ENCODE results near the gene MEIS2.
"Not testable (repeated sequence)": the region's sequence is repeated elsewhere in the genome, so short reads cannot be mapped to it uniquely, and the experiment has no call there.

The MEIS2 gene

DNA sequence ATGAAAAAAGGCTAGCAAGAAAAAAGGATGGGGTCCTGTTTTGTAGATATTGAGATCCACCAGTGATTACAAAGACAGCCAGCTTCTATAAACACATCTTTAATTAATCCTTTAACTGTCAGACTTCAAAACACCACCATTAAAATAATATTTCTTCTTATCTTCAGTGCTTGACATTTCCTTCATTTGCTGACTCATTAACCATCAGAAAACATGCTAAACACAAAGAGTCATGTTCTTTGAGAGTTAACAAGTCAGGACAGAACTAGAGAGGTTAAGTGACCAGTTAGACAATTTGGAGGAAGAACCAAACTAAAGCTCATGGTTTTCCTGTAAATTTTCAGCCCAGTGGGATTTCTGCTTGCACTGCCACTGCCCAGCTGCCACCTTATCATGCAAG lies 111.4 kb downstream of the MEIS2 start:
- Histone ChIP-seq H3K4me1 (ENCODE audit: low read depth, poor library complexity, severe bottlenecking) (no peaks in the 10 kb centered on the region), H4K20me1 (ENCODE audit: insufficient read depth) (no peaks in the 10 kb centered on the region), H3K9ac (no peak overlapping the region), H2AFZ (ENCODE audit: low read depth) (no peak overlapping the region), H3K4me3 (IDR thresholded peaks at IDR 0.05; ENCODE audit: insufficient read depth, low read depth, low read length) (no peak overlapping the region), H3K4me2 (no peak overlapping the region), H3K27ac (no peak overlapping the region), H3K27me3 (ENCODE audit: insufficient read depth, low read depth) (no peaks in the 10 kb centered on the region), H3K36me3 (ENCODE audit: insufficient read depth) (no peaks in the 10 kb centered on the region), H3K79me2 (ENCODE audit: insufficient read depth, low read depth) (no peaks in the 10 kb centered on the region)
- no peak for TF ChIP-seq CTCF (conservative IDR thresholded peaks at IDR 0.05; ENCODE audit: low read depth, low read length)

DNA sequence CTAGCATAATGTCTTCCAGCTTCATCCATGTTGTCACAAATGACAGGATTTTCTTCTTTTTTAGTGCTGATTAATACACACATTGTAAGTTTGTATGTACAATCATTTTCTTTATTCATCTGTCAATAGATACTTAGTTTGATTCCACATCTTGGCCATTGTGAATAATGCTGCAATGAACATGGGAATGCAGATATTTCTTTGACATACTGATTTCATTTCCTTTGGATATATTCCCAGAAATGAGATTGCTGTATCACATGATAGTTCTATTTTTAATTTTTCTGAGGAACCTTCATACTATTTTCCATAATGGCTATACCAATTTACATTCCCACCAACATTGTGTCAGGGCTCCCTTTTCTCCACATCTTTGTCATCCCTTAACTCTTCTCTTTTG lies 117.9 kb downstream of the MEIS2 start:
- Histone ChIP-seq H3K27me3 (ENCODE audit: insufficient read depth, low read depth) (no peaks in the 10 kb centered on the region), H3K4me2 (no peak overlapping the region), H3K27ac (no peak overlapping the region), H3K9ac (no peak overlapping the region), H2AFZ (ENCODE audit: low read depth) (no peak overlapping the region), H3K4me1 (ENCODE audit: low read depth, poor library complexity, severe bottlenecking) (no peaks in the 10 kb centered on the region), H3K79me2 (ENCODE audit: insufficient read depth, low read depth) (no peaks in the 10 kb centered on the region), H4K20me1 (ENCODE audit: insufficient read depth) (no peaks in the 10 kb centered on the region), H3K4me3 (IDR thresholded peaks at IDR 0.05; ENCODE audit: insufficient read depth, low read depth, low read length) (no peak overlapping the region), H3K36me3 (ENCODE audit: insufficient read depth) (no peaks in the 10 kb centered on the region)
- no peak for TF ChIP-seq CTCF (conservative IDR thresholded peaks at IDR 0.05; ENCODE audit: low read depth, low read length)

DNA sequence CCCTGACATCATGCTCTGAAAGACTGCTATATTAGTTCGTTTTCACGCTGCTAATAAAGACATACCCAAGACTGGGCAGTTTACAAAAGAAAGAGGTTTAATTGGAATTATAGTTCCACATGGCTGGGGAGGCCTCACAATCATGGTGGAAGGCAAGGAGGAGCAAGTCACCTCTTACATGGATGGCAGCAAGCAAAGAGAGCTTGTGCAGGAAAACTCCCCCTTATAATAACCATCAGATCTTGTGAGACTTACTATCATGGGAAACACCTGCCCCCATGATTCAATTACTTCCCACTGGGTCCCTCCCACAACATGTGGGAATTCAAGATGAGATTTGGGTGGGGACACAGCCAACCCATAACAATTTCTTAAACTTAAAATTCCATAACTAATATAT lies 120.1 kb downstream of the MEIS2 start:
- not testable (repeated sequence) for H3K9ac ChIP-seq; H3K36me3 ChIP-seq (ENCODE audit: insufficient read depth); H3K79me2 ChIP-seq (ENCODE audit: insufficient read depth, low read depth); H3K4me1 ChIP-seq (ENCODE audit: low read depth, poor library complexity, severe bottlenecking); H3K4me2 ChIP-seq; H3K4me3 ChIP-seq (IDR thresholded peaks at IDR 0.05; ENCODE audit: insufficient read depth, low read depth, low read length); H3K27ac ChIP-seq; H2AFZ ChIP-seq (ENCODE audit: low read depth); H3K27me3 ChIP-seq (ENCODE audit: insufficient read depth, low read depth); H4K20me1 ChIP-seq (ENCODE audit: insufficient read depth)

- Histone ChIP-seq H4K20me1 (ENCODE audit: insufficient read depth) (no peaks in the 10 kb centered on the region), H3K27me3 (ENCODE audit: insufficient read depth, low read depth) (no peaks in the 10 kb centered on the region), H3K79me2 (ENCODE audit: insufficient read depth, low read depth) (no peaks in the 10 kb centered on the region), H2AFZ (ENCODE audit: low read depth) (no peak overlapping the region), H3K4me2 (no peak overlapping the region), H3K4me1 (ENCODE audit: low read depth, poor library complexity, severe bottlenecking) (no peaks in the 10 kb centered on the region), H3K36me3 (ENCODE audit: insufficient read depth) (no peaks in the 10 kb centered on the region), H3K4me3 (IDR thresholded peaks at IDR 0.05; ENCODE audit: insufficient read depth, low read depth, low read length) (no peak overlapping the region), H3K9ac (no peak overlapping the region), H3K27ac (no peak overlapping the region)
- TF ChIP-seq CTCF (conservative IDR thresholded peaks at IDR 0.05; ENCODE audit: low read depth, low read length): no peak
These were observed 121.7 kb downstream of the MEIS2 start for GRCh38 chr15:36978625-36979024.

GRCh38 chr15:36978126-36978525 lies 122.2 kb downstream of the MEIS2 start:
- Histone ChIP-seq H4K20me1 (ENCODE audit: insufficient read depth) (no peaks in the 10 kb centered on the region), H3K4me3 (IDR thresholded peaks at IDR 0.05; ENCODE audit: insufficient read depth, low read depth, low read length) (no peak overlapping the region), H3K27ac (no peak overlapping the region), H3K4me1 (ENCODE audit: low read depth, poor library complexity, severe bottlenecking) (no peaks in the 10 kb centered on the region), H3K27me3 (ENCODE audit: insufficient read depth, low read depth) (no peaks in the 10 kb centered on the region), H3K36me3 (ENCODE audit: insufficient read depth) (no peaks in the 10 kb centered on the region), H3K4me2 (no peak overlapping the region), H3K79me2 (ENCODE audit: insufficient read depth, low read depth) (no peaks in the 10 kb centered on the region), H3K9ac (no peak overlapping the region), H2AFZ (ENCODE audit: low read depth) (no peak overlapping the region)
- no peak for TF ChIP-seq CTCF (conservative IDR thresholded peaks at IDR 0.05; ENCODE audit: low read depth, low read length)

Measured in KMS-11 (cell line).